HTERT RPE-1 (cell line): Measurements from ENCODE around the gene IGSF8.

Experiments used
- in situ Hi-C: fragments of 300-500 bp; cut with MboI; formaldehyde crosslinking; loops from 4 replicates; pipeline ENCODE4 v1.14.3; 2020; ENCODE audit warnings: low sequenced_read_pairs

The IGSF8 gene

GRCh38 chr1:160107512-160107911 lies 9.1 kb upstream of the IGSF8 start:
- in situ Hi-C loops = no loop called here

DNA sequence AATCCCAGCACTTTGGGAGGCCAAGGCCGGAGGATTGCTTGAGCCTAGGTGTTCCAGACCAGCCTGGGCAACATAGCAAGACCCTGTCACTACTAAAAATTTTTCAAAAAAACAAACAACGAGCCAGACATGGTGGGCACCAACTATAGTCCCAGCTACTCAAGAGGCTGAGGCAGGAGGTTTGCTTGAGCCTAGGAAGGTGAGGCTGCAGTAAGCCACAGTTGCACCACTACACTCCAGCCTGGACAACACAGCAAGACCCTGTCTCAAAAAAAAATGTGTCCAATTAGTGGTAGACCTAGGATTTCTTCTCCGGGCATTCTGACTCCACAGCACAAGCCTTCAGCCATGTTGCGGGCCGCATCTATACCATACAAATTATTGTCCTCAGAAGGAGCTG lies 6.7 kb upstream of the IGSF8 start:
- in situ Hi-C loops = no loop called here

DNA sequence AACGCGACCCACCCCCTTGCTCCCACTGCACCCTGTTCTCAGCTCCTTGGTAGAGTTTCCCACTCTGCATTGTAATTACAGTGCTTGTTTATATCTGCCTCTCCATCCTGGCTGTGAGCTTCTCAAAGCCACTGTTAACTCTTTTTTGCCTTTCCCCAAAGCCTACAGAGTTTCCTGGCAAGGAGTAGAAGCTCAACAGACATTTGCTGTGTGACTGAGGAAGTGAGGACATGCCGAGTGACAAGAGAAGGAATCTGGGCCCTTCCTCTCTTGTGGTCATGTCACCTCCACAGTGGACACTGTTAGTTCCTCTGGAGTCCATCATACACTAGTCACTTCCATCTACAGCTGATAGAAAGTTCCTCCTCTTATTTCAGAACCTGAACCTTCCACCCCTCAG lies 6.1 kb upstream of the IGSF8 start:
- in situ Hi-C loops = no loop called here

DNA sequence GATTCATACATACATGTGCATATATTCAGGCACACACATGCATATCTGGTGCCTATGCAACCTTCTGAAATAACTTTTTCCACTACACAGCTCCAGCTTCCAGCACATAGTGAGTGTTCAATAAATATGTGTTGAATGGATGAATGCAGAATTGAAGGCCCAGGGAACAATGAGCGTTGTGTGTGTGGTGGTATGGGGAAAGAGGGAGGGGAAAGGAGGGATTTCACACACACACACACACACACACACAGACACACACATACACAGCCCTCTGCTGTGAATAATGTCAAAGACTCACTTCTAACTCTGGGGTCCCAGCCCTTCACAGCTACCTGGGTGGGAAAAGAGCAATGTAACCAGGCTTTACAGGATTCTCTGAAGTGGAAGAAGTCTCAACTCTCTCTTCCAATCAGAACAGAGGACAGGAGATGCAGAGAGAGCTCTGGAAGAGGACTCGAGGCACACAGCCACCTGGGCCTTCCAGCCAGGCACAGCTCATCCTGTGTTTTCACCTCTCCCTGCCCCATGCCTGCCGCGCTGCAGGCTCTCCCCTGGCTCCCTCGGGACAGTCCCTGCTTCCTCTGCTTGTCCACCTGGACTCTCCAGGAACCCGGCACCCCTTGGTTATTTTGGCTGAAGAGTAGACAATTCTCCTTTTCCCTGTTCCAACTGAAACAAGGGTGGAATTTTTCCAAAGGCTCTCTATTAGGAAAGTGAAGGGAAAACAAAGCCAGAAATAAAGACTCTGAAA lies 5.4 kb upstream of the IGSF8 start:
- in situ Hi-C loops = no loop called here

GRCh38 chr1:160101717-160102522 lies 3.5 kb upstream of the IGSF8 start:
- in situ Hi-C loops = no loop called here

DNA sequence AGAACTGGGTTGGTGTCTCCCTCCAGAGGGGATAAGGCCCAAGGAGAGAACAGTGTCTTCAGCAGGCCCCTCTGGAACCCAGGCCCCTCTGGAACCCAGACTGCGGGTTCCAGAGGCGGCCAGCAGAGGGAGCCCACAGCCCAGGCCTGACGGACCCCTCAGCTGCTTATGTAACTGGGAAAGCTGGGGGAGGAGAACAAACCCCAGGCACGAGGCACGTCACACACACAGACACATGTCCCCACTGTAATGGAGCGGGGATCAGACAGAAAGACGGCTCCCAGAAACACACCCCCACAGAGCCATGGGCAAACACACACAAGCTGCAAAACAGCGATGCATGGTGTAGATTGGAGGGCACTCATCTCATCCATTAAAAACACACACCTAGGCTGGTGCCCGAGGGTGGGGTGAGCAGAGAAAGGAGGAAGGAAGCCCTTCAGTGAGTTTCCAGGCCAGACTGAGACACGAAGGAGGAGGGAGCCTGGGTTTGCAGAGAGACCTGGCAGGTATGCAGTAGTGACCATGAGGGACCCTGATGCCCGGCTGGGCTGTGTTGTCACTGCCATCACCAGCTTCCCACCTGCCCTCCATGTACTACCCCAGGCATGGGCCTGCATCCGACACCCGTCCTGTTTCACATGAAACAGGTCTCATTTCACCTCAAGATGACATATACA lies 2.8 kb upstream of the IGSF8 start:
- in situ Hi-C loops = no loop called here

DNA sequence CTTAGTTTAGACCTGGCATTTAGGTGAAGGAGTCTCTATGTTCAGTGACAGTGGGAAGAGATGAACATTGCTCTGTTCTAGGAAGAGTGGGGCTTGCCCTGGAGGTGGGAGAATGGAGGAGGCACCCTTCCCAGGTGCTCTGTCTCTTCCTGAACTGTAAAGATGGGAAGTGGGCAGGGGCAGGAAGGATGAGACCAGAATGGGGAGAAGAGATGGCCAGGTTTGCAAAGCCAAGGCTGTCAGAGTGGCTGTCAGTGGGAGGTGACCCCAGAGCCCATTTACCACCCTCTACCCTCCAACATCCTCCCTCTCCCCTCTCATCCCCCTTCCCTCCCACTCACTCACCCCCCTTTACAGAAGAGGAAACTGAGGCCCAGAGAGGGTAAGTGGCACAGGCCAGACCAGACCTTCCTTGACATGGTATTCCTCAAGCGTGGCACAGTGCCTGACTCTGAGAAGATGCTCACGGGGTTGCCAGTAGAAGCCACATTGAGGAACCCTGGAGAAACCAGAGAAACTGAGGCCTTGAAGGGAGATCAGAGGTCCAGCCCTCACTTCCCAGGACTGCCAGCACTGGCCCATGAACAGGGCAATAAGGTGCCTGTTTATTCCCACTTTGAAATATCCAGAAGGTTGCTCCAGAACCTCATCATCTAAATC lies 1.4 kb upstream of the IGSF8 start:
- in situ Hi-C loops = no loop called here

DNA sequence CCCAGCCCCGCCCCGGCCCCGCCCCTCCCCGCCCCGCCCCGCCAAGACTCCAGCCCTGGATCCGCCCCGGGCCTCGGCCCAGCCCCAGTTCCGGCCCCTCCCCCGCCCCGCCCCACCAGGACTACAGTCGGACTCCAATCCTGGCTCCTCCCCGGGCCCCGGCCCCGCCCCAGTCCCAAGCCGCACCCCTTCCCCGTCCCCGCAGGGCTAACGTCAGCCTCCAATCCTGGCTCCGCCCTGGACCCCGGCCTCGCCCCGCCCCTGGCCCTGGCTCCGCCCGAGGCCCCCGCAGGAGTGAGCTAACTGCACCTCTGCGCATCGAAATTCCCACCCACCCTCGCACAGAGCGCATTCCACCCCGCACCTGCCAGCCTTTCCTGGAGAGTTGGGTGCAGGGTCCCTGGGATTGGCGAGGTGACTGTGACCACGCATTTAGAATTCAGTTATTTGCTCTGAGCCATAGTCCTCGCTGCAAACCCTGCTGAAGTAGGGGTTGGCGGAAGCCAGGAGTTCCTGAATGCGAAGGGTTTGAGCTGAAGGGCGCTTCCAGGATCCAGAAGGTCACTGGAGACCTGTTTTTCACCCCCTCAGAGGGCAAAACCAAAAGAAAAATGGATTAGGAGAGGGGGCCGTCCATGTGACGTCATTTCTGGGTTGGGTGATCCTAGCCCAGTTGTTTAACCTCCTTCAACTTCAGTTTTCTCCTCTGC lies 588 bp upstream of the IGSF8 start:
- in situ Hi-C loops = no loop called here

- in situ Hi-C loops = no loop called here
Observed at GRCh38 chr1:160097151-160097910, 1.1 kb downstream of the IGSF8 start.

- in situ Hi-C loops = no loop called here
Observed at GRCh38 chr1:160096274-160097116, 1.9 kb downstream of the IGSF8 start.

- in situ Hi-C loops = no loop called here
Observed at GRCh38 chr1:160095382-160096105, 2.9 kb downstream of the IGSF8 start.

- in situ Hi-C loops = no loop called here
Observed at GRCh38 chr1:160094806-160095205, 3.6 kb downstream of the IGSF8 start.

DNA sequence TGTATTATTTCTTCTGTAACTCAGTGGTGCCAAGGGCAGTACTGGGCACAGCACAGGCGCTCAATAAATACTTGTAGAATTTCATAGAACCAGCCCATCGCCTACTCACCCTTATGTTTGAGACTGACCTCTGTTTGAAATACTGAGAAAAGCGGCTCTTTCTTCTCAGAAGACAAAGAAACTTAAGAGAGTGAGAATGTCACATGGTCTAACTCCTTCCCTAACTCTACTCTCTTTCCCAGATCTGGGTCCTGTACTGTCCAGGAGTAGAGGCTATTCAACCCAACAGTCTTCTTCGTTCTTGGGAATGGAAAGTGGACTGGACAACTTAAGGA lies 4.2 kb downstream of the IGSF8 start:
- in situ Hi-C loops = no loop called here

DNA sequence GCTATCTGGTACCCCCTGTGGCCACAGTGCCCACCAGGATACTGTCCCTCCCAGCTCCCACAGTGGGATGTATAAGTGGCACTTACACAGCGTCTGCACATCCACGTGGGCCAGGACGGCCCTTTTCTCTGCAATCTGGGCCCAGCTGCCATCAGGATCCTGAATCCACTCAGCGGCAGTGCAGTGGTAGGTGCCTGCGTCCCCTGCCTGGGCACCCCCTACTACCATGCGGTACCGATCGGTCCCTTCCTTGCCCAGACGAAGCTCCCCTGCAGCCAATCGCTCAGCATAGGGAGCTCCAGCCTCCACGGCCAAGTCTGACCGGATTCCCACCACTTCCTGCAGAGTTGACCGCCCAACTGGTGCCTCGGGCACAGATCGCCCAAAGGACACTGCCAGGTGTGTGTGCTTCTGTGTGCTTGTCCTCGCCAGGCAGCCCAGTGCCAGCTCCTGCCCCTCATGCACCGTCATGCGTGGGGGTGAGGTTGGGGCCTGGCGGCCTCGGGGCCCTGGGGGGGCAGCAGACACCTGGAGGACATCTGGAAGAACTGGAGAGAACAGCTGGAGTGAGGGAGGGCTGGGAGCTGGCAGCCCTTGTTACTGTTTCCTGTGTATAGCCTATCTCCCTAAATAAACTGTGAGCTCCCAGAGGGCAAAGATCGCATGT lies 4.7 kb downstream of the IGSF8 start:
- in situ Hi-C loops = no loop called here

GRCh38 chr1:160093069-160093395 lies 5.4 kb downstream of the IGSF8 start:
- in situ Hi-C loops = no loop called here

DNA sequence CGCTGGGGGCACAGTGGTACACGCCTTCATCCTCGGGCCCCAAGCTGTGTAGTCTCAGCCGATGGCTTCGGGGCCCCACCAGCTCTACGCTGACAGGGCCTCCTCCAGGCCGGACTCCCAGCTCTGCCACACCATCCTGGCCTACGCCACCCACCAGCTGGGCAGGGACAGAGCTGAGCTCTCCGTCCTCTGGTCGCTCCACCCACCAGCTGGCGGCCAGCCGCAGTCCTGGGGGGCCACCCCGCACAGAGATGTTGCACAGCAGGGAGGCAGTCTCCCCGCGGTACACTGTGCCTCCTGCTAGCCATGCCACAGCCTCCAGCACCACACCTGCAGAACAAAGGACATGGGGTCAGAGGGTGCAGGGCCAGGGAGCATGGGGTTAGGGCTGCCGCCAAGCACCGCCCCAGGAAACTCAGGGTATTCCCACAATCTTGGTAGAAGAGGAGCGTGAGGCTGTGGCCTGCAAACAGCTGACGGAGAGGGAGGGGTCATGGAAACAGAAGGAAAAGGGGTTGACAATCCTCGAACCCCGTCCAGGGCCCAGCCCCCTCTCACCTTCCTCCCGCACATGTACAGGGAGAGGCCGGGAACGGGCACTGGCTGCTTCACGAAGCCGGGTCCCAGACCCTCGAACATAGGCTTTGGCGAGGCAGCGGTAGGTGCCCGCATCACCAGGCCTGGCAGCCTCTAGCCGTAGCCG lies 5.9 kb downstream of the IGSF8 start:
- in situ Hi-C loops = no loop called here

- in situ Hi-C loops = no loop called here
Observed at GRCh38 chr1:160091666-160092223, 6.7 kb downstream of the IGSF8 start.
